NB4 (cell line): ENCODE results near the gene ANTXR1.

ENCODE experiments used
- MYC ChIP-seq: IDR thresholded peaks from 2 replicates; pipeline ENCODE4 v1.6.1; 2011; ENCODE audit warnings: low read depth, low read length
- POLR2A ChIP-seq: IDR thresholded peaks from 2 replicates; pipeline ENCODE4 v1.6.1; 2011; ENCODE audit warnings: mild to moderate bottlenecking; ENCODE audit not compliant: insufficient read length; ENCODE audit errors: extremely low read depth
- TF ChIP-seq, protein P1 (sequence below): IDR thresholded peaks from one replicate; pipeline ENCODE4 v1.5.1; 2012; ENCODE audit warnings: low read depth, low read length
- TF ChIP-seq, protein P2 (sequence below): IDR thresholded peaks from 2 replicates; pipeline ENCODE4 v1.6.1; 2011; ENCODE audit warnings: low read depth, low read length

DNA sequence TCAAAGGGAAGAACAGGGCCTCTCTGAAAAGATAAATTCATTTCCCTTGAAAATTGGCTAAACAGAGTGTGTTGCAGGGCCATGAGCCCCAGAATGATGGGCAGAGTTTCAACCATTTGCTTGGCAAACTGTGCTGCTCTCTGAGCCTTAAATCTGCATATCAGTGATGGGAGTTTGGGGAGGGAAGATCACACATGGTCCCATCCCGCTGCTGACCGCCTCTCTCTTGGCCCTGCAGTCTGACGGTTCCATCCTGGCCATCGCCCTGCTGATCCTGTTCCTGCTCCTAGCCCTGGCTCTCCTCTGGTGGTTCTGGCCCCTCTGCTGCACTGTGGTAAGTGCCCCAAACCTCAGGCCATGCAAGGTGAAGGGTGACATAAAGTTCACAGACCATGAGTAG is 139.0 kb downstream of the ANTXR1 start:
- TF ChIP-seq, protein P1, sequence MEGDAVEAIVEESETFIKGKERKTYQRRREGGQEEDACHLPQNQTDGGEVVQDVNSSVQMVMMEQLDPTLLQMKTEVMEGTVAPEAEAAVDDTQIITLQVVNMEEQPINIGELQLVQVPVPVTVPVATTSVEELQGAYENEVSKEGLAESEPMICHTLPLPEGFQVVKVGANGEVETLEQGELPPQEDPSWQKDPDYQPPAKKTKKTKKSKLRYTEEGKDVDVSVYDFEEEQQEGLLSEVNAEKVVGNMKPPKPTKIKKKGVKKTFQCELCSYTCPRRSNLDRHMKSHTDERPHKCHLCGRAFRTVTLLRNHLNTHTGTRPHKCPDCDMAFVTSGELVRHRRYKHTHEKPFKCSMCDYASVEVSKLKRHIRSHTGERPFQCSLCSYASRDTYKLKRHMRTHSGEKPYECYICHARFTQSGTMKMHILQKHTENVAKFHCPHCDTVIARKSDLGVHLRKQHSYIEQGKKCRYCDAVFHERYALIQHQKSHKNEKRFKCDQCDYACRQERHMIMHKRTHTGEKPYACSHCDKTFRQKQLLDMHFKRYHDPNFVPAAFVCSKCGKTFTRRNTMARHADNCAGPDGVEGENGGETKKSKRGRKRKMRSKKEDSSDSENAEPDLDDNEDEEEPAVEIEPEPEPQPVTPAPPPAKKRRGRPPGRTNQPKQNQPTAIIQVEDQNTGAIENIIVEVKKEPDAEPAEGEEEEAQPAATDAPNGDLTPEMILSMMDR = no peak
- no peak for TF ChIP-seq POLR2A
- TF ChIP-seq, protein P2, sequence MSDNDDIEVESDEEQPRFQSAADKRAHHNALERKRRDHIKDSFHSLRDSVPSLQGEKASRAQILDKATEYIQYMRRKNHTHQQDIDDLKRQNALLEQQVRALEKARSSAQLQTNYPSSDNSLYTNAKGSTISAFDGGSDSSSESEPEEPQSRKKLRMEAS = no peak
- TF ChIP-seq MYC = no peak
